B cell (primary cell): ENCODE data around the gene NXT2. TPM values are rescaled to one million over a fixed set of nuclear protein-coding genes. Genes with fewer than 3 reads are reported as not detected.

Source experiments
- ATAC-seq: fragments of 200-7000 bp; cut with Tn5 transposase; one replicate; pipeline ENCODE4 v1.10.0; 2021; ENCODE audit warnings: low read depth, mild to moderate bottlenecking, moderate number of reproducible peaks, moderate library complexity
- CTCF ChIA-PET: fragments of 350-600 bp; sonication (Branson Sonifier 250); formaldehyde crosslinking; loops from one replicate; lab custom pipeline; 2021; ENCODE audit warnings: antibody characterized with exemption, inconsistent platforms; lab: Charles Lee
- POLR2A ChIA-PET: fragments of 350-600 bp; sonication (Branson Sonifier 250); formaldehyde crosslinking; loops from one replicate; lab custom pipeline; 2021; ENCODE audit warnings: antibody characterized with exemption; lab: Charles Lee
- DNase-seq: peaks from one replicate; pipeline ENCODE4 v3.0.0; 2013
- H2AFZ ChIP-seq: 2 replicates; pipeline ENCODE4 v1.6.1; 2012; ENCODE audit warnings: mild to moderate bottlenecking, low read depth, low read length; ENCODE audit not compliant: insufficient read depth, poor library complexity, severe bottlenecking
- H3K27ac ChIP-seq, 2 donors: 1 replicate in 1 of 2; 2 replicates in 1 of 2; pipeline ENCODE4 v1.5.1; 2012 to 2013; ENCODE audit warnings: low read length in 2 of 2, mild to moderate bottlenecking in 2 of 2, moderate library complexity in 1 of 2
- H3K27me3 ChIP-seq, 4 experiments: fragments of 200-600 bp in 1 of 4; sonication (generic) in 1 of 4; replicated peaks in 1 of 4; 1 replicate in 2 of 4; 2 replicates in 2 of 4; pipeline versions ENCODE4 v1.6.1 to v1.7.0; 2013 to 2016; ENCODE audit warnings: low read length in 3 of 4, mild to moderate bottlenecking in 2 of 4, mixed read lengths in 1 of 4, moderate library complexity in 1 of 4; ENCODE audit not compliant: insufficient read depth in 4 of 4, control insufficient read depth in 3 of 4; ENCODE audit errors: control extremely low read depth in 1 of 4
- H3K36me3 ChIP-seq, 2 experiments: replicated peaks in 1 of 2; 1 replicate in 1 of 2; 2 replicates in 1 of 2; pipeline versions ENCODE4 v1.6.1 to v1.7.1; 2013; ENCODE audit warnings: low read length in 1 of 2; ENCODE audit not compliant: insufficient read depth in 2 of 2, control insufficient read depth in 1 of 2; ENCODE audit errors: control extremely low read depth in 1 of 2, extremely low read depth in 1 of 2
- H3K4me1 ChIP-seq, 2 donors: fragments of 200-600 bp in 1 of 2; sonication (generic) in 1 of 2; 1 replicate in 1 of 2; 2 replicates in 1 of 2; pipeline versions ENCODE4 v1.5.1 to v1.6.1; 2013 to 2017; ENCODE audit warnings: low read length in 2 of 2; ENCODE audit not compliant: control insufficient read depth in 2 of 2, insufficient read depth in 2 of 2
- H3K4me2 ChIP-seq: replicated peaks from 2 replicates; pipeline ENCODE3; 2012; ENCODE audit warnings: mild to moderate bottlenecking, low read depth, low read length; ENCODE audit not compliant: poor library complexity, severe bottlenecking
- H3K4me3 ChIP-seq, 5 experiments: fragments of 200-600 bp in 1 of 5; sonication (generic) in 1 of 5; 1 replicate in 3 of 5; 2 replicates in 2 of 5; pipeline versions ENCODE4 v1.5.1 to v1.7.0; 2011 to 2016; ENCODE audit warnings: low read length in 4 of 5, mild to moderate bottlenecking in 4 of 5, low read depth in 2 of 5, control low read depth in 1 of 5, moderate library complexity in 1 of 5; ENCODE audit not compliant: insufficient read depth in 1 of 5; ENCODE audit errors: control extremely low read depth in 1 of 5, extremely low read depth in 1 of 5
- H3K79me2 ChIP-seq: fragments of 200-600 bp; sonication (generic); one replicate; pipeline ENCODE4 v1.6.0; 2016; ENCODE audit warnings: low read length; ENCODE audit not compliant: control insufficient read depth, insufficient read depth
- H3K9ac ChIP-seq: fragments of 200-600 bp; sonication (generic); 2 replicates; pipeline ENCODE4 v1.6.1; 2017; ENCODE audit warnings: mild to moderate bottlenecking, low read length, moderate library complexity
- H3K9me3 ChIP-seq, 3 donors: one replicate each; pipeline versions ENCODE4 v1.6.1 to v1.7.1; 2013; ENCODE audit warnings: low read length in 2 of 3; ENCODE audit not compliant: control insufficient read depth in 2 of 3, insufficient read depth in 1 of 3; ENCODE audit errors: control extremely low read depth in 1 of 3
- H4K20me1 ChIP-seq: 2 replicates; pipeline ENCODE4 v1.6.0; 2012; ENCODE audit warnings: mild to moderate bottlenecking, low read length; ENCODE audit not compliant: insufficient read depth, control insufficient read depth, poor library complexity, severe bottlenecking
- H3K27ac Mint-ChIP-seq: one replicate; pipeline ENCODE4 v1.8.0; 2021; ENCODE audit warnings: mixed read lengths
- H3K27me3 Mint-ChIP-seq: one replicate; pipeline ENCODE4 v1.8.0; 2021; ENCODE audit warnings: mixed read lengths
- H3K4me1 Mint-ChIP-seq: one replicate; pipeline ENCODE4 v1.8.0; 2021; ENCODE audit warnings: mixed read lengths
- H3K4me3 Mint-ChIP-seq: one replicate; pipeline ENCODE4 v1.8.0; 2021; ENCODE audit warnings: mixed read lengths
- H3K9me3 Mint-ChIP-seq: one replicate; pipeline ENCODE4 v1.8.0; 2022; ENCODE audit warnings: mixed read lengths; ENCODE audit not compliant: insufficient read depth
- EZH2 ChIP-seq: IDR thresholded peaks from 2 replicates; pipeline ENCODE4 v1.6.1; 2012; ENCODE audit warnings: borderline replicate concordance, low read depth, mild to moderate bottlenecking, moderate library complexity, low read length; ENCODE audit not compliant: insufficient read depth, poor library complexity, severe bottlenecking
- WGBS: methylation state at CpG from one replicate; pipeline ENCODE4 v1.1.5; 2013; ENCODE audit warnings: missing lambda C conversion rate; ENCODE audit not compliant: insufficient coverage; 5-methylcytosine and 5-hydroxymethylcytosine counted together
- intact Hi-C: fragments of 100-400 bp; cut with micrococcal nuclease; formaldehyde crosslinking; loops from one replicate; pipeline ENCODE4 v1.10.0; 2022
- polyA plus RNA-seq: library from polyadenylated mRNA; depleted of rRNA; stranded (reverse); fragments of >200 nt; gene quantifications from 2 replicates; pipeline ENCODE4 v1.2.3, GENCODE V29; 2012
- total RNA-seq, 2 donors: library from RNA; stranded (reverse); fragments of 120-200 nt in 1 of 2; gene quantifications; 1 replicate in 1 of 2; 2 replicates in 1 of 2; pipeline versions ENCODE4 v1.2.3 to v1.2.4, GENCODE V29; 2013 to 2022
- TF ChIP-seq, protein P1 (sequence below): fragments of 200-600 bp; IDR thresholded peaks from one replicate; pipeline ENCODE4 v1.8.0; 2022; ENCODE audit warnings: antibody characterized with exemption, mild to moderate bottlenecking

The NXT2 gene
- total and polyA plus RNA-seq, 2 donors (not counting 1 experiment from before 2014, with no cell fraction given): 3.1 to 9.5 TPM

DNA sequence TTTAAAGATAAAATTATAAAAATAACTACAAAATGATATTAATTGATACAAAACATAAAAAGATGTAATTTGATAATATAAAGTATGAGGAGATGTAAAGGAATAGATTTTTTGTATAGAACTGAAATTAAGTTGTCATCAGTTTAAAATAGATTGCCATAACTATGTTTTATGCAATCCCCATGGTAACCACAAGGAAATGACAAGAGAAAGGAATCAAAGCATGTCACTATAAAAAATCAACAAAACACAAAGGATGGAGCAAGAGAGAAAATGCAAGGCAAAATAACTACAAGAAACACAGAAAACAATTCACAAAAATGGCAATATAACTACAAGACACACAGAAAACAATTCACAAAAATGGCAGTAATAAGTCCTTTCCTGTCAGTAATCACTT is 27.7 kb upstream of the NXT2 start:
- Histone ChIP-seq H3K4me1 (no peaks in the 10 kb centered on the region), H2AFZ (no peak overlapping the region), H3K9ac (no peak overlapping the region), H3K9me3 (no peaks in the 10 kb centered on the region), H4K20me1 (no peaks in the 10 kb centered on the region), H3K4me2 (no peak overlapping the region), H3K36me3 (no peaks in the 10 kb centered on the region), H3K79me2 (no peaks in the 10 kb centered on the region), H3K27ac (no peak overlapping the region), H3K27me3 (peaks cover 0 to 11% (median 0%) of the 10 kb centered on the region in 4 experiments), H3K4me3 (no peak overlapping the region)
- DNase-seq (no peak), ATAC-seq (no peak)
- ChIA-PET CTCF (no interaction called here), POLR2A (no interaction called here)
- intact Hi-C loops: no loop called here
- H3K27ac Mint-ChIP-seq: no peak overlapping the region
- H3K4me1 Mint-ChIP-seq: peaks cover 3% of the 10 kb centered on the region
- H3K27me3 Mint-ChIP-seq: peaks cover 11% of the 10 kb centered on the region
- no peaks in the 10 kb centered on the region for H3K9me3 Mint-ChIP-seq
- no peak overlapping the region for H3K4me3 Mint-ChIP-seq
- TF ChIP-seq EZH2: no peak
- TF ChIP-seq, protein P1, sequence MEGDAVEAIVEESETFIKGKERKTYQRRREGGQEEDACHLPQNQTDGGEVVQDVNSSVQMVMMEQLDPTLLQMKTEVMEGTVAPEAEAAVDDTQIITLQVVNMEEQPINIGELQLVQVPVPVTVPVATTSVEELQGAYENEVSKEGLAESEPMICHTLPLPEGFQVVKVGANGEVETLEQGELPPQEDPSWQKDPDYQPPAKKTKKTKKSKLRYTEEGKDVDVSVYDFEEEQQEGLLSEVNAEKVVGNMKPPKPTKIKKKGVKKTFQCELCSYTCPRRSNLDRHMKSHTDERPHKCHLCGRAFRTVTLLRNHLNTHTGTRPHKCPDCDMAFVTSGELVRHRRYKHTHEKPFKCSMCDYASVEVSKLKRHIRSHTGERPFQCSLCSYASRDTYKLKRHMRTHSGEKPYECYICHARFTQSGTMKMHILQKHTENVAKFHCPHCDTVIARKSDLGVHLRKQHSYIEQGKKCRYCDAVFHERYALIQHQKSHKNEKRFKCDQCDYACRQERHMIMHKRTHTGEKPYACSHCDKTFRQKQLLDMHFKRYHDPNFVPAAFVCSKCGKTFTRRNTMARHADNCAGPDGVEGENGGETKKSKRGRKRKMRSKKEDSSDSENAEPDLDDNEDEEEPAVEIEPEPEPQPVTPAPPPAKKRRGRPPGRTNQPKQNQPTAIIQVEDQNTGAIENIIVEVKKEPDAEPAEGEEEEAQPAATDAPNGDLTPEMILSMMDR: no peak

GRCh38 chrX:109511113-109511512 is 25.5 kb upstream of the NXT2 start:
- ChIA-PET CTCF (no interaction called here), POLR2A (no interaction called here)
- no peaks in the 10 kb centered on the region for H3K4me1 ChIP-seq
- H3K36me3 ChIP-seq: no peaks in the 10 kb centered on the region
- no peak overlapping the region for H2AFZ ChIP-seq
- H3K27ac ChIP-seq: no peak overlapping the region
- H3K4me2 ChIP-seq: no peak overlapping the region
- H3K4me3 ChIP-seq: no peak overlapping the region
- no peaks in the 10 kb centered on the region for H3K9me3 ChIP-seq
- ATAC-seq (no peak), DNase-seq (no peak)
- intact Hi-C loops: no loop called here
- TF ChIP-seq, protein P1: no peak
- TF ChIP-seq EZH2: no peak
- Mint-ChIP-seq H3K27ac (no peak overlapping the region), H3K4me3 (no peak overlapping the region), H3K27me3 (peaks cover 11% of the 10 kb centered on the region), H3K4me1 (peaks cover 3% of the 10 kb centered on the region), H3K9me3 (no peaks in the 10 kb centered on the region)
- peaks cover 0 to 11% (median 0%) of the 10 kb centered on the region in 4 experiments for H3K27me3 ChIP-seq
- H3K9ac ChIP-seq: no peak overlapping the region
- no CpG with 5 or more reads among the region's 1 CpG for WGBS
- no peaks in the 10 kb centered on the region for H3K79me2 ChIP-seq
- no peaks in the 10 kb centered on the region for H4K20me1 ChIP-seq
